ENCODE results near the gene ZFP2. TPM values are rescaled to one million over a fixed set of nuclear protein-coding genes. Genes with fewer than 3 reads are reported as not detected.

ZFP2 gene
- polyA plus RNA-seq, 3 donors, result 0.19 TPM; not detected in 2

- Histone ChIP-seq H3K27ac (ENCODE audit: low read depth in 1 of 2, low read length in 2 of 2) (no peak overlapping the region), H3K4me1 (ENCODE audit: control insufficient read depth in 1 of 2, insufficient read depth in 2 of 2, low read length in 2 of 2) (no peaks in the 10 kb centered on the region), H4K20me1 (ENCODE audit: insufficient read depth, low read length) (no peaks in the 10 kb centered on the region), H3K27me3 (ENCODE audit: control insufficient read depth in 2 of 2, insufficient read depth in 2 of 2, low read length in 2 of 2) (no peaks in the 10 kb centered on the region), H3K36me3 (replicated peaks in 1 of 2; ENCODE audit: control insufficient read depth in 1 of 2, insufficient read depth in 2 of 2, low read length in 2 of 2) (peaks cover 69 to 97% of the 10 kb centered on the region in 2 donors), H3K4me2 (replicated peaks; ENCODE audit: extremely low read depth, low read length, poor library complexity, severe bottlenecking) (no peak overlapping the region), H3K79me2 (ENCODE audit: insufficient read depth, low read length) (no peaks in the 10 kb centered on the region), H2AFZ (ENCODE audit: insufficient read depth, low read depth, low read length, poor library complexity, severe bottlenecking) (no peak overlapping the region), H3K9me3 (replicated peaks in 1 of 2; ENCODE audit: control insufficient read depth in 1 of 2, insufficient read depth in 1 of 2, low read length in 2 of 2) (peaks cover 66 to 89% of the 10 kb centered on the region in 2 donors), H3K9ac (ENCODE audit: insufficient read depth, low read length, poor library complexity, severe bottlenecking) (no peak overlapping the region), H3K4me3 (replicated peaks in 1 of 3; ENCODE audit: low read depth in 2 of 3, low read length in 3 of 3) (no peak overlapping the region)
- no peaks in the 10 kb centered on the region for H3K4me1 Mint-ChIP-seq
- H3K27ac Mint-ChIP-seq, result peak overlapping the region in 1 of 7 donors; percentile 25
- no peak overlapping the region for H3K4me3 Mint-ChIP-seq
- peaks cover 70 to 95% (median 77%) of the 10 kb centered on the region in 7 donors for H3K9me3 Mint-ChIP-seq
- H3K36me3 Mint-ChIP-seq, result peaks cover 93 to 99% of the 10 kb centered on the region in 2 donors
- no peak for TF ChIP-seq CTCF (IDR thresholded peaks at IDR 0.05)
- no peaks in the 10 kb centered on the region for H3K27me3 Mint-ChIP-seq (ENCODE audit: low read depth in 3 of 3)
- intact Hi-C loops (cut with micrococcal nuclease), result no loop called here
- WGBS (ENCODE audit: insufficient coverage), result 78% methylated on average over 7 of the region's 8 CpGs
- DNase-seq, result no peak
These were observed 26.1 kb upstream of the ZFP2 start for GRCh38 chr5:178869577-178869976.

DNA sequence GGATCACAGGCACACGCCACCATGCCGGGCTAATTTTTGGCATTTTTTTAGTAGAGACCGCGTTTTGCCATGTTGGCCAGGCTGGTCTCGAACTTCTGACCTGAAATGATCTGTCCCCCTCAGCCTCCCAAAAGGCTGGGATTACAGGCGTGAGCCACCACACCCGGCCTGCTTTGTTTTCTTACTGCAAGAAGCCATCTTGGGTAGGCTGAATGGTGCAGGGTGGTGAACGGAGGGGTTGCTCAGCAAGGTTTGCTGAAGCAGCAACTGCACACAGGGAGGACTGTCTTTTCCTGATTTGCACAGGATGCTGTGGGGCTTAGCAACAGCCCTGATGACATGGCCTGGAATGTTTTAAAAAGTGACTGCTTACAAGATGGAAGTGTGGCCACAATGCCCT lies 25.3 kb upstream of the ZFP2 start:
- Histone ChIP-seq H3K36me3 (replicated peaks in 1 of 2; ENCODE audit: control insufficient read depth in 1 of 2, insufficient read depth in 2 of 2, low read length in 2 of 2) (peaks cover 77 to 97% of the 10 kb centered on the region in 2 donors), H3K27me3 (ENCODE audit: control insufficient read depth in 2 of 2, insufficient read depth in 2 of 2, low read length in 2 of 2) (no peaks in the 10 kb centered on the region), H3K4me1 (ENCODE audit: control insufficient read depth in 1 of 2, insufficient read depth in 2 of 2, low read length in 2 of 2) (no peaks in the 10 kb centered on the region), H3K9ac (ENCODE audit: insufficient read depth, low read length, poor library complexity, severe bottlenecking) (no peak overlapping the region), H3K9me3 (replicated peaks in 1 of 2; ENCODE audit: control insufficient read depth in 1 of 2, insufficient read depth in 1 of 2, low read length in 2 of 2) (peaks cover 70 to 89% of the 10 kb centered on the region in 2 donors), H3K4me3 (replicated peaks in 1 of 3; ENCODE audit: low read depth in 2 of 3, low read length in 3 of 3) (no peak overlapping the region), H3K79me2 (ENCODE audit: insufficient read depth, low read length) (no peaks in the 10 kb centered on the region), H3K4me2 (replicated peaks; ENCODE audit: extremely low read depth, low read length, poor library complexity, severe bottlenecking) (no peak overlapping the region), H3K27ac (ENCODE audit: low read depth in 1 of 2, low read length in 2 of 2) (no peak overlapping the region), H4K20me1 (ENCODE audit: insufficient read depth, low read length) (no peaks in the 10 kb centered on the region), H2AFZ (ENCODE audit: insufficient read depth, low read depth, low read length, poor library complexity, severe bottlenecking) (no peak overlapping the region)
- Mint-ChIP-seq H3K4me3 (no peak overlapping the region), H3K36me3 (peaks cover 94 to 99% of the 10 kb centered on the region in 2 donors), H3K27me3 (ENCODE audit: low read depth in 3 of 3) (no peaks in the 10 kb centered on the region), H3K4me1 (no peaks in the 10 kb centered on the region), H3K9me3 (peaks cover 74 to 95% (median 80%) of the 10 kb centered on the region in 7 donors), H3K27ac (no peak overlapping the region)
- intact Hi-C loops (cut with micrococcal nuclease), result no loop called here
- WGBS (ENCODE audit: insufficient coverage), result 96% methylated on average over 6 of the region's 8 CpGs
- TF ChIP-seq CTCF (IDR thresholded peaks at IDR 0.05), result no peak
- DNase-seq, result no peak
